ENCODE measurements around the gene IRF3.

The IRF3 gene

GRCh38 chr19:49665036-49665350 lies 664 bp downstream of the IRF3 start:
- DNase-seq: no peak

DNA sequence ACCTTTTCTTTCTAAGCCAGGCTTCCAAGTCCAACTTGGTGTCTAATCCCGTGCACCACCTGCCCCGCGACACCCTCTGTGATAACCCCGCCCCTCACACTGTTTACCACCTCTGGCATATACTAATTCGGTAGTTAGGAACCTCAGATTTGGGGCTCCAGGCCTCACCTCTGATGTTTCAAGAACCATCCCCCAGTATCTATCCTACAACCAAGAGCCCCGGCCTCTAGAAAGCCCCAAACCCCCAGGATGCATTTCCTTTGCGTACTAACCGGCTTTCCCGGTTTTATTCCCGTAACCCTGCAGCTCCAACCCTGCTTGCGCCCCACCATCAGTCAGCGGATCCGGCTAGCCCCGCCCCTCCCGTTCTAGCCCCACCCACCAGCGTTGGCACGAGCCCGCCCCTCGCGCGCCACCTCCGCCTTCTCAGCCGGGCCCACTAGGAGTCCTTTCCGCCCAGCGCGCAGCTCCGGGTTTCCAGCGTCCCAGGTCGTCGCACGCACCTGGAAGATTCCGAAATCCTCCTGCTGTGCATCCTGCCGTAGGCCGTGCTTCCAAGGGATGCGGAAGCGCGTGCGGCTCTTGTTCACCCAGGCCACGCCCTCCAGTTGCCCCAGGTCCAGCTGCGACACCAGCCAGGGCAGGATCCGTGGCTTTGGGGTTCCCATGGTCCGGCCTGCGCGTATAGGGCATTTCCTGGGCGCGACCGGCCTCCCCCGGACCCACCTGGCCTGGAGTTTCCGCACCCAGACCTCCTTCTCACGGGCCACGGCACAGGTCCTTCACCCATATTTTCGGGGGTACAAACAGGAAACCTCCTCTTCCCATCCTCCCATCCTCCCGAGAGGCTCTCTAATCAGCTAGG lies 1.3 kb downstream of the IRF3 start:
- DNase-seq: peak; percentile 71

DNA sequence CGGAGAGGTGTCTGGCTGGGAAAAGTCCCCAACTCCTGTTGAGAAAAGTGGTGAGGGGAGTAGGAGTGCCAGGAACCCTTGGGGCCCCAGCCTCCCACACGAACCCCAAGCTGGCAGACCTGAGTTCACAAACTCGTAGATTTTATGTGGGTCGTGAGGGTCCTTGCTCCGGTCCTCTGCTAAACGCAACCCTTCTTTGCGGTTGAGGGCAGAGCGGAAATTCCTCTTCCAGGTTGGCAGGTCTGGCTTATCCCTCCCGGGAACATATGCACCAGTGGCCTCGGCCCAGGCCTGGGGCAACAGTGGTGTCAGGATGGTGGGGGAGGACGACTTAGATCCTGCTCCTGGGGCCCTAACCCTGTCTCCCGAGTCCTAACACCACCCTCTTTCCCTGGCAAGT lies 2.4 kb downstream of the IRF3 start:
- no peak for DNase-seq

GRCh38 chr19:49662011-49662410 lies 3.6 kb downstream of the IRF3 start:
- no peak for DNase-seq

- no peak for DNase-seq
Observed at GRCh38 chr19:49660338-49660961, 5.2 kb downstream of the IRF3 start.

DNA sequence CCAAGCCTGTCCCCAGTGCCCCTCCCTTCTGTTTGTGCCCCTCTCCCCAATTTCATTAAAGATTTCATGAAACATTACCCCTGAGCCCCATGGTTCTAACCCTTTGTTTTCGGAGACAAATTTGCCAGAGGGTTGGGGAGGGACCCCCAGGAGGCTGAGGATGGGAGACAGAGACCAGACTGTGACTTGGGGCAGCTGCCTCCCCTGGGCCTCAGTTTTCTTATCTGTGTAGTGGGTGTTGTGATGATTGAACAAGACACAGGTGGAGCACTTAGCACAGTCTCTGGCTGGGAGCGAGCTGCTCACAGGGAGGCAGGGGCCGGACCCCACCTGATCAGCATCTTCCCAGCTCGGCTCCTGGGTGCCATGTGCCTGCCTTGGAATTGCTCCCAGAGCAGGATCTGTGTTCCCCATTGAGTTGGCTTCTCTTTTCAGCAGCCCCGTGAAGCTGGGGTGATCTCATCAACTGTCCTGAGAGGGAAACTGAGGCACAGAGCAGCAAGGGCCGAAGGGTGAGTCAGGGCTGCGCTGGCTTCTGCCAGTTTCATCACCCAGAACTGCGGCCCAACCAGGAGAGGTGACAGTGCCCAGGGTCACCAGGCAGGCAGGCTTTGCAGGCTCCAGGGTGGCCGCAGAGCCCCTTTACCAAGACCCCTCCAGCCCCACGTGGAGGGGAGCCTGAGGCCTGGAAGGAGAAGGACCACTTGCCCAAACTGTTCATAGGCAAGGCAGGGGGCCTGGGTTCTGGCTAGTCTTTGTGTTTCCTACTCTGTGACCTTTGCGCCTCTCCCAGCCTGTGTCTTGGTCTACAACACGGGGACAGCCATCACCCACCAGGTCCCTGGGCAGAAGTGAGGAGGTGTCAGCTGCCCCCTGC lies 6.9 kb downstream of the IRF3 start:
- DNase-seq: no peak

- DNase-seq: no peak
Observed at GRCh38 chr19:49658139-49658517, 7.5 kb downstream of the IRF3 start.

DNA sequence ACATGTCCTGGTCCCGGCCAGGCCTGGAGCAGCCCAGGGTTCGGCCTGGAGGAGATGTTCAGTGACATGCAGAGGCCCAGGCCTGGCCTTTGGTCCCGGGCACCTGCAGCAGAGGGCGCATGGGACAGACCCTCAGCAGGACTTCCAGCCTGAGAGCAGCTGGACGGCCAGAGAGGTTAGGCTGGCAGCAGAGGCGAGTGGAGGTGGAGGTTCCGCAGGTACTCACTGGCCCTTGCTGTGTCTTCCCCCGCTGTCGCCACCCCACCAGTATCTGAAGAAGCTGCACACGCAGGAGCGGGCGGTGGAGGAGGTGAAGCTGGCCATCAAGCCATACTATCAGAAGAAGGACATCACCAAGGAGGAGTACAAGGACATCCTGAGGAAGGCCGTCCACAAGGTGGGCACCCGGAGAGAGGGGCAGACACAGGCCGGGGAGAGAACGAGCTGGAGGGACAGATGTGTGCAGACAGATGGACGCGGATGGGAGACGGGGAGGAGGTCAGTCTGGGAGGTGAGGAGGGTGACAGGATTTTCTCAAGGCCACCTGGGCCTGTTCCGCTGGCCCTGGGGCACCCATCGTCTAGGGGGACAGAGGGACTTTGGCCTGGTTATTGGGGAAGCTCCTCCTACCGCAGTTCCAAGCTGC lies 8.0 kb downstream of the IRF3 start:
- no peak for DNase-seq

DNA sequence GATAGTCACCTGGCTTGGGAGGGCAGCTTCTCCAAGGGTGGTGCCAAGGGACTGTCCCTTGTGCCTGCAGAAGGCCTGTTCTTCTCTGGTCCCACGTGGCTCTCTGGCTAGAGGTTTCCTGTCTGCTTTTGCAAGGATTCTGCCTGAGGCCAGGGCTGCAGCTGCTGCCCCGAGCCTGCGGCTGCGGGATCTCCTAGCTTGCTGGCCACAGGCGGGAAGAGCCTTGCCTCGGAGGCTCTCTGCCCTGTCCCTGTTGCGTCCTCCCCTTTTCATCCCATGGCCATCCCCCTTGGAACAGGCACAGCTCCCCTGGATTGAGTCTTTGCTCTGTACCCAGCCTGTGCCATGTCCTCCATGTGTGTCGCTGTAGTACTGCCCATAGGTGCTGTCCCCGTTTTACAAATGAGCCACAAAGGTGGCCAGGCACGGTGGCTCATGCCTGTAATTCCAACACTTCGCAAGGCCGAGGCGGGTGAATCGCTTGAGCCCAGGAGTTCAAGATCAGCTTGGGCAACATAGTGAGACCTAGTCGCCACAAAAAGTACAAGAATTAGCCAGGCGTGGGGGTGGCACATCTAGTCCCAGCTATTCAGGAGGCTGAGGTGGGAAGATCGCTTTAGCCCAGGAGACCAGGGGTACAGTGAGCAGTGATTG lies 9.1 kb downstream of the IRF3 start:
- no peak for DNase-seq

- DNase-seq: no peak
Observed at GRCh38 chr19:49655570-49656455, 9.8 kb downstream of the IRF3 start.

DNA sequence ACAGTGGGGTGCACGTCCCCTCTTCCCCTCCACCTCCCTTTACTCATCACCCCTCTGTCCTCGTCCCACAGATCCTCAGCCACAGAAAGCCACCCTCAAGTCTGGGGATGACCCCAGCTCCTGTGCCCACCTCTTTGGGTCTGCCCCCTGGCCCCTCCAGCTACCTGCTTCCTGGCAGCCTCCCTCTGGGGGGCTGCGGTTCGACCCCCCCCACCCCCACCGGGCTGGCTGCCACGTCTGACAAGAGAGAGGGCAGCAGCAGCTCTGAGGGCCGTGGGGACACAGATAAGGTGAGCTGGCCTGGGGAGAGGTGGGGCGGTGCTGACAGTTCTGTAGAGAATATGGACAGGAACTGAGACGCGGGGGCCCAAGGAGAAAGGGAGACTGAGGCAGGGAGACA lies 11.1 kb downstream of the IRF3 start:
- no peak for DNase-seq

GRCh38 chr19:49653466-49653806 lies 12.2 kb downstream of the IRF3 start:
- no peak for DNase-seq

DNA sequence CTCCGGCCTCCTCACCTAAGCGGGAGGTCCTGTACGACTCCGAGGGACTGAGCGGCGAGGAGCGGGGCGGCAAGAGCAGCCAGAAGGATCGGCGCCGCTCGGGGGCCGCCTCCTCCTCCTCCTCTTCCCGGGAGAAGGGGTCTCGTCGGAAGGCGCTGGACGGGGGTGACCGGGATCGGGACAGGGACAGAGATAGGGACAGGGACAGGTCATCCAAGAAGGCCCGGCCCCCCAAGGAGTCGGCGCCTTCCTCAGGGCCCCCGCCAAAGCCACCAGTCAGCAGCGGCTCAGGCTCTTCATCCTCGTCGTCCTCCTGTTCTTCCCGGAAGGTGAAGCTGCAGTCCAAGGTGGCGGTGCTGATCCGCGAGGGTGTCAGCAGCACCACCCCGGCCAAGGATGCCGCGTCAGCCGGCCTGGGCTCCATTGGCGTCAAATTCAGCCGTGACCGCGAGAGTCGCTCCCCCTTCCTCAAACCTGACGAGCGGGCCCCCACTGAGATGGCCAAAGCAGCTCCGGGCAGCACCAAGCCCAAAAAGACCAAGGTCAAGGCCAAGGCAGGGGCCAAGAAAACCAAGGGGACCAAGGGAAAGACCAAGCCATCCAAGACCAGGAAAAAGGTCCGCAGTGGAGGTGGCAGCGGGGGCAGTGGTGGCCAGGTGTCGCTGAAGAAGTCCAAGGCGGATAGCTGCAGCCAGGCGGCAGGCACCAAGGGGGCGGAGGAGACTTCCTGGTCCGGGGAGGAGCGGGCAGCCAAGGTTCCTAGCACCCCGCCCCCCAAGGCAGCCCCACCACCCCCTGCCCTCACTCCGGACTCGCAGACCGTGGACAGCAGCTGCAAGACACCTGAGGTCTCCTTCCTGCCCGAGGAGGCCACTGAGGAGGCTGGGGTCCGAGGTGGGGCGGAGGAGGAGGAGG lies 12.8 kb downstream of the IRF3 start:
- DNase-seq: no peak

- DNase-seq: no peak
Observed at GRCh38 chr19:49651820-49652550, 13.7 kb downstream of the IRF3 start.

DNA sequence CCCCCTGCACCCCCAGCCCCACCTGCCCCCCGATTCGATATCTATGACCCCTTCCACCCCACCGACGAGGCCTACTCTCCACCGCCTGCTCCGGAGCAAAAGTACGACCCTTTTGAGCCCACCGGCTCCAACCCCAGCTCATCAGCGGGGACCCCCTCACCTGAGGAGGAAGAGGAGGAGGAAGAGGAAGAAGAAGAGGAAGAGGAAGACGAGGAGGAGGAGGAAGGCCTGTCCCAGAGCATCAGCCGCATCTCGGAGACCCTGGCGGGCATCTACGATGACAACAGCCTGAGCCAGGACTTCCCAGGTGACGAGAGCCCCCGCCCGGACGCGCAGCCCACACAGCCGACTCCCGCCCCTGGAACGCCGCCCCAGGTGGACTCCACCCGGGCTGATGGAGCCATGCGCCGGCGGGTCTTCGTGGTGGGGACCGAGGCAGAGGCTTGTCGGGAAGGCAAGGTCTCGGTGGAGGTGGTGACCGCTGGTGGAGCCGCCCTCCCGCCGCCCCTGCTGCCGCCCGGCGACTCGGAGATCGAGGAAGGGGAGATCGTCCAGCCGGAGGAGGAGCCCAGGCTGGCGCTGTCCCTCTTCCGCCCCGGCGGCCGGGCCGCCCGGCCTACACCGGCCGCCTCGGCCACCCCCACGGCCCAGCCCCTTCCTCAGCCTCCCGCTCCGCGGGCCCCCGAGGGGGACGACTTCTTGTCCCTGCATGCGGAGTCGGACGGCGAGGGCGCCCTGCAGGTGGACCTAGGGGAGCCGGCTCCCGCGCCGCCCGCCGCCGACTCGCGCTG lies 14.4 kb downstream of the IRF3 start:
- DNase-seq: no peak

GRCh38 chr19:49646586-49646985 lies 19.1 kb downstream of the IRF3 start:
- no peak for DNase-seq

- DNase-seq: no peak
Observed at GRCh38 chr19:49645995-49646394, 19.7 kb downstream of the IRF3 start.

DNA sequence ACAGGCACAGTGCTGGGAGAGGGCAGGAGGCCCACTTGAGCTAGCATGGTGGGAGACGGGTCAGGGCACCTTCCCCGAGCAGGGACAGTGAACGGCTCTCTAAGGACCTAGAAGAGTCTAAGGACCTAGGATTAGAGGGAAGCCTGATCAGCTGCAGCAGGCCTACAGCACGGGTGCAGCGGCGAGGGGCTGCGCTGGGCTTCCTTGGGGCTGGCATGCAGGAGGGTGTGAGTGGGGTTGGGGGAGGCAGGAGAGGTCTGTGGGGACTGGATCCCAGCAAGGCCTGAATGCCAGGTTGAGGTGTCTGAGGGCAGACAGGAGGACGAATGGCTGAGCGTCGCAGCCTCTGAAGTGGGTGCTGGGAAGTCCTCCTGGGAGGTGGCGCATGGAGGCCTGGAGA lies 20.1 kb downstream of the IRF3 start:
- no peak for DNase-seq

GRCh38 chr19:49643466-49643865 lies 22.2 kb downstream of the IRF3 start:
- DNase-seq: no peak
